HCT116 (cell line): ENCODE measurements around the gene DIS3L2. TPM values are rescaled to one million over a fixed set of nuclear protein-coding genes. Genes with fewer than 3 reads are reported as not detected.

Experiments
- ATAC-seq: fragments of 200-7000 bp; cut with Tn5 transposase; 2 replicates; pipeline ENCODE4 v1.9.1; 2020; ENCODE audit warnings: mild to moderate bottlenecking, moderate library complexity
- BruUV-seq: library from RNA; stranded (reverse); fragments of 400-500 nt; replicated peaks from 2 replicates; lab custom pipeline; 2021; lab: Mats Ljungman, UMichigan
- CTCF ChIA-PET: fragments of 300-600 bp; sonication (Branson Sonifier 250); formaldehyde crosslinking; loops from one replicate; lab custom pipeline; 2021; ENCODE audit warnings: antibody characterized with exemption; lab: Charles Lee
- POLR2A ChIA-PET: fragments of 300-600, 350-600 bp; sonication (Branson Sonifier 250); formaldehyde crosslinking; loops from one replicate; lab custom pipeline; 2021; ENCODE audit warnings: antibody characterized with exemption; lab: Charles Lee
- RAD21 ChIA-PET, 2 experiments: fragments of 300-600 bp; sonication (Branson Sonifier 250); formaldehyde crosslinking; loops; one replicate each; lab custom pipeline; 2023; ENCODE audit warnings: low total read pairs in 2 of 2; ENCODE audit not compliant: uncharacterized antibody in 2 of 2, unreplicated experiment in 2 of 2, low non-redundant PET in 1 of 2; lab: Charles Lee
- DNase-seq: peaks from one replicate; pipeline ENCODE4 v3.0.0-alpha.2; 2010; ENCODE audit warnings: low read depth, low spot score
- H2AFZ ChIP-seq: fragments of 200-600 bp; shearing (Covaris generic), sonication (generic); 2 replicates; pipeline ENCODE4 v1.6.1; 2017; ENCODE audit warnings: low read depth, mixed run types, mixed read lengths, antibody characterized with exemption, low read length; ENCODE audit not compliant: poor library complexity, severe bottlenecking
- H3K27ac ChIP-seq: 2 replicates; pipeline ENCODE4 v1.5.1; 2012; ENCODE audit warnings: low read depth, low read length
- H3K27me3 ChIP-seq: fragments of 200-600 bp; sonication (generic); 2 replicates; pipeline ENCODE4 v1.6.1; 2016; ENCODE audit warnings: mixed run types, low read length, mixed read lengths; ENCODE audit not compliant: insufficient read depth
- H3K36me3 ChIP-seq, 2 experiments: fragments of 200-500 bp in 1 of 2; fragments of 200-600 bp in 1 of 2; sonication (Bioruptor generic) in 1 of 2; sonication (generic) in 1 of 2; 2 replicates each; pipeline versions ENCODE4 v1.5.1 to v1.6.1; 2014 to 2016; ENCODE audit warnings: low read length in 2 of 2, inconsistent platforms in 1 of 2, mixed read lengths in 1 of 2, mixed run types in 1 of 2; ENCODE audit not compliant: insufficient read depth in 2 of 2, control insufficient read depth in 1 of 2
- H3K4me1 ChIP-seq, 2 experiments: fragments of 200-600 bp in 1 of 2; sonication (generic) in 1 of 2; 2 replicates each; pipeline versions ENCODE4 v1.5.1 to v1.6.1; 2012 to 2017; ENCODE audit warnings: low read length in 2 of 2, inconsistent platforms in 1 of 2, mild to moderate bottlenecking in 1 of 2, mixed read lengths in 1 of 2, mixed run types in 1 of 2, moderate library complexity in 1 of 2; ENCODE audit not compliant: insufficient read depth in 2 of 2, control insufficient read depth in 1 of 2
- H3K4me2 ChIP-seq: fragments of 200-600 bp; sonication (generic); 2 replicates; pipeline ENCODE4 v1.6.1; 2017; ENCODE audit warnings: mixed run types, low read length, mixed read lengths
- H3K4me3 ChIP-seq, 2 experiments: fragments of 200-600 bp in 1 of 2; sonication (generic) in 1 of 2; replicated peaks in 1 of 2; 2 replicates each; pipeline ENCODE4 v1.5.1; 2011 to 2016; ENCODE audit warnings: low read length in 2 of 2, control low read depth in 1 of 2, low read depth in 1 of 2, mild to moderate bottlenecking in 1 of 2, mixed read lengths in 1 of 2, mixed run types in 1 of 2
- H3K79me2 ChIP-seq: fragments of 200-600 bp; sonication (generic); 2 replicates; pipeline ENCODE4 v1.6.1; 2017; ENCODE audit warnings: mild to moderate bottlenecking, mixed run types, low read length, moderate library complexity, mixed read lengths; ENCODE audit not compliant: insufficient read depth
- H3K9ac ChIP-seq: fragments of 200-600 bp; sonication (generic); 2 replicates; pipeline ENCODE4 v1.6.1; 2016; ENCODE audit warnings: low read length, mixed read lengths
- H3K9me2 ChIP-seq: fragments of 200-600 bp; sonication (generic), shearing (Covaris generic); 2 replicates; pipeline ENCODE4 v1.6.1; 2017; ENCODE audit warnings: mixed run types, mild to moderate bottlenecking, moderate library complexity; ENCODE audit not compliant: insufficient read depth
- H3K9me3 ChIP-seq, 2 experiments: fragments of 200-500 bp in 1 of 2; fragments of 200-600 bp in 1 of 2; sonication (Bioruptor generic) in 1 of 2; sonication (generic) in 1 of 2; 2 replicates each; pipeline ENCODE4 v1.6.1; 2014 to 2017; ENCODE audit warnings: low read length in 2 of 2, mixed read lengths in 2 of 2, inconsistent platforms in 1 of 2, low read depth in 1 of 2, mild to moderate bottlenecking in 1 of 2, mixed run types in 1 of 2, moderate library complexity in 1 of 2; ENCODE audit not compliant: control insufficient read depth in 1 of 2, insufficient read depth in 1 of 2
- H4K20me1 ChIP-seq: fragments of 200-600 bp; sonication (generic), shearing (Covaris generic); 2 replicates; pipeline ENCODE4 v1.6.1; 2017; ENCODE audit warnings: mixed run types, mild to moderate bottlenecking, moderate library complexity; ENCODE audit not compliant: insufficient read depth
- ELF1 ChIP-seq: IDR thresholded peaks from 2 replicates; pipeline ENCODE4 v1.6.1; 2012; ENCODE audit warnings: low read depth, borderline replicate concordance
- JUND ChIP-seq: IDR thresholded peaks from 2 replicates; pipeline ENCODE4 v1.6.1; 2012
- SIN3A ChIP-seq: IDR thresholded peaks from 2 replicates; pipeline ENCODE4 v1.6.1; 2012; ENCODE audit warnings: low read depth
- SP1 ChIP-seq: IDR thresholded peaks from 2 replicates; pipeline ENCODE4 v1.6.1; 2012; ENCODE audit warnings: low read depth
- ZNF274 ChIP-seq: fragments of 200-500 bp; sonication (Bioruptor generic); IDR thresholded peaks from 2 replicates; pipeline ENCODE4 v1.6.1; 2014; ENCODE audit warnings: mild to moderate bottlenecking, low read depth, low read length, inconsistent platforms
- intact Hi-C: fragments of 100-400 bp; cut with micrococcal nuclease; formaldehyde crosslinking; loops from 2 replicates; pipeline ENCODE4 v1.10.0; 2022
- total RNA-seq: library from RNA; stranded (reverse); gene quantifications from one replicate; pipeline ENCODE4 v1.2.1, GENCODE V29; 2021; ENCODE audit not compliant: unreplicated experiment
- TF ChIP-seq, protein P1 (sequence below): IDR thresholded peaks from 2 replicates; pipeline ENCODE4 v1.6.1; 2012; ENCODE audit warnings: low read depth
- TF ChIP-seq, protein P2 (sequence below): IDR thresholded peaks from 2 replicates; pipeline ENCODE4 v1.6.1; 2012

DIS3L2 gene
- total RNA-seq, 1 experiment from 2014 or later = 42.5 TPM

DNA sequence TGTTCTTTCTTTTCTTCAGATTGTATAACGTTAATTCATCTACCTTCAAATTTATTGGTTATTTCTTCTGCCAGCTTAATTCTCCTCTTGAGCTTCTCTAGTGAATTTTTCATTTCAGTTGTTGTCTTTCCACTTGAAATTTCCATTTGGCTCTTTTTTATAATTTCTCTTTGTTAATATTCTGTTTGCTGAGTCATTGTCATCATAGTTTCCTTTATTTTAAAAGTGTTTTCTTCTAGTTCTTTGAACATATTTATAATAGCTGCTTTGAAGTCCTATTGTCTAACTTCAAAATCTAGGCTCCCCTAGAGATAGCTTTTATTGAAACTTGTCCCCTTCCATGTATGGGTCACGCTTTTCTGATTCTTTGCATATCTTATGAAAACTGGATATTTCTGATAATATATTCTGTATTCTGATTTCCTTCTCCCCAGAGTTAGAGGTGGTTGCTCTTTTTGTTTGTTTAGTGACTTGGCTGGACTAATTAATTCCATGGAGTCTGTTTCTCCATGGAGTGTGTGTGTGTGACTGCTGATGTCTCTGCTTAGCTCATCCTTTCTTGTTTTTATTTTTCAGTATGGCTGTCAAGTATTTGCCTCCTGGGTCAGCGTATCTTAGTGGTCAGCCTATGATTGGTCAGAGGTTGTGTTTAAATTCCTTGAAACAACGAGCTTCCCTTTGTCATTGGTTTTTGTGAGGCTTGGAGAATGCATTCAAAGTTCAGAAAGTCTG lies 47.6 kb downstream of the DIS3L2 start:
- H3K4me1 ChIP-seq = peaks cover 2 to 10% of the 10 kb centered on the region in 2 experiments; a peak in 2 of 4 replicates
- H3K9ac ChIP-seq = no peak overlapping the region
- no peak overlapping the region for H3K27ac ChIP-seq
- H3K79me2 ChIP-seq = peaks cover 54% of the 10 kb centered on the region
- ATAC-seq (no peak), DNase-seq (no peak)
- TF ChIP-seq SP1 (no peak), ELF1 (no peak)
- TF ChIP-seq, protein P1, sequence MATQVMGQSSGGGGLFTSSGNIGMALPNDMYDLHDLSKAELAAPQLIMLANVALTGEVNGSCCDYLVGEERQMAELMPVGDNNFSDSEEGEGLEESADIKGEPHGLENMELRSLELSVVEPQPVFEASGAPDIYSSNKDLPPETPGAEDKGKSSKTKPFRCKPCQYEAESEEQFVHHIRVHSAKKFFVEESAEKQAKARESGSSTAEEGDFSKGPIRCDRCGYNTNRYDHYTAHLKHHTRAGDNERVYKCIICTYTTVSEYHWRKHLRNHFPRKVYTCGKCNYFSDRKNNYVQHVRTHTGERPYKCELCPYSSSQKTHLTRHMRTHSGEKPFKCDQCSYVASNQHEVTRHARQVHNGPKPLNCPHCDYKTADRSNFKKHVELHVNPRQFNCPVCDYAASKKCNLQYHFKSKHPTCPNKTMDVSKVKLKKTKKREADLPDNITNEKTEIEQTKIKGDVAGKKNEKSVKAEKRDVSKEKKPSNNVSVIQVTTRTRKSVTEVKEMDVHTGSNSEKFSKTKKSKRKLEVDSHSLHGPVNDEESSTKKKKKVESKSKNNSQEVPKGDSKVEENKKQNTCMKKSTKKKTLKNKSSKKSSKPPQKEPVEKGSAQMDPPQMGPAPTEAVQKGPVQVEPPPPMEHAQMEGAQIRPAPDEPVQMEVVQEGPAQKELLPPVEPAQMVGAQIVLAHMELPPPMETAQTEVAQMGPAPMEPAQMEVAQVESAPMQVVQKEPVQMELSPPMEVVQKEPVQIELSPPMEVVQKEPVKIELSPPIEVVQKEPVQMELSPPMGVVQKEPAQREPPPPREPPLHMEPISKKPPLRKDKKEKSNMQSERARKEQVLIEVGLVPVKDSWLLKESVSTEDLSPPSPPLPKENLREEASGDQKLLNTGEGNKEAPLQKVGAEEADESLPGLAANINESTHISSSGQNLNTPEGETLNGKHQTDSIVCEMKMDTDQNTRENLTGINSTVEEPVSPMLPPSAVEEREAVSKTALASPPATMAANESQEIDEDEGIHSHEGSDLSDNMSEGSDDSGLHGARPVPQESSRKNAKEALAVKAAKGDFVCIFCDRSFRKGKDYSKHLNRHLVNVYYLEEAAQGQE = no peak
- TF ChIP-seq, all 23 proteins: peak for 0
- no peaks in the 10 kb centered on the region for H3K9me3 ChIP-seq
- H3K36me3 ChIP-seq = no peaks in the 10 kb centered on the region
- ChIA-PET POLR2A (no interaction called here), RAD21 (no interaction called here), CTCF (no interaction called here)
- intact Hi-C loops = no loop called here
- H4K20me1 ChIP-seq = peaks cover 4% of the 10 kb centered on the region; the same call in 1 of the 2 replicates
- H3K9me2 ChIP-seq = no peaks in the 10 kb centered on the region
- no peak overlapping the region for H3K4me2 ChIP-seq
- no peak overlapping the region for H2AFZ ChIP-seq
- no peaks in the 10 kb centered on the region for H3K27me3 ChIP-seq
- BruUV-seq = no TSS peak
- H3K4me3 ChIP-seq = no peak overlapping the region

DNA sequence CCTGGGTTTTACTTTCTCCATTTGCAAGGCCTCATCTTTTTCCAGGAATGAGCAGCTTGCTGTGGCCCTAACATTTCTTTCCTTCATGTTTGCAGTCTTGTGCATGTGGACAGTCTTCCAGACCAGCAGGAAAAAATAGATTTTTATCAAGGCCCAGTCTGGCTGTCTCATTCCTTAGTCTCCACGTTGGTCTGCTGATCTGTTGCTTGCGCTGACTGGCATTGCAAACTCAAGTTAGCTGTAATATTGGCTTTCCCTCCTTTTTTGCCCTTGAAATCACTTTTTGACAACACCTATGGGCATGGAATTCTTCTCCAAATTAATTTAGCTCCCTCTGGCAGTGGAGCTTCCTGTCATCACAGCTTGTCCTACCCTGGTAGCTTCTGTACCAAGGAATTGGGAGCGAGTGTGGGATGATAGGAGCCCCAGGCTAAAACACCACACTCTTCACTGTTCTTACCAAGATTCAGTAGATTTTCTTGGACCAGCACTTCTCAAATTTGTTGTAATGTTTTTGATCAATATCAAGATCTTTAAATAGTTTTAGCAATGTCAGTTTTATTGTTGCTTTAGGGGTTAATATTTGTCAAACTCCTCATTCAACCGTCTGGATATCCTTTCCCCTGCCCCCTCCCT lies 48.2 kb downstream of the DIS3L2 start:
- RAD21 ChIA-PET = no interaction called here
- no peak for TF ChIP-seq ELF1
- TF ChIP-seq JUND = no peak
- no peak for TF ChIP-seq ZNF274
- TF ChIP-seq, protein P2, sequence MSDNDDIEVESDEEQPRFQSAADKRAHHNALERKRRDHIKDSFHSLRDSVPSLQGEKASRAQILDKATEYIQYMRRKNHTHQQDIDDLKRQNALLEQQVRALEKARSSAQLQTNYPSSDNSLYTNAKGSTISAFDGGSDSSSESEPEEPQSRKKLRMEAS = no peak
- TF ChIP-seq SIN3A = no peak
- H3K27me3 ChIP-seq = no peaks in the 10 kb centered on the region

More for the DNA sequence above, 48.2 kb downstream of the DIS3L2 start:
- BruUV-seq = no TSS peak
- ATAC-seq (no peak), DNase-seq (no peak)
- no peaks in the 10 kb centered on the region for H3K9me2 ChIP-seq
- no peak overlapping the region for H3K27ac ChIP-seq
- H2AFZ ChIP-seq = no peak overlapping the region
- H4K20me1 ChIP-seq = peaks cover 4% of the 10 kb centered on the region; the same call in 1 of the 2 replicates
- ChIA-PET CTCF (no interaction called here), POLR2A (no interaction called here)
- no peak overlapping the region for H3K9ac ChIP-seq
- intact Hi-C loops = no loop called here
- no peak overlapping the region for H3K4me2 ChIP-seq
- peaks cover 2 to 11% of the 10 kb centered on the region in 2 experiments; a peak in 2 of 4 replicates for H3K4me1 ChIP-seq
- H3K9me3 ChIP-seq = no peaks in the 10 kb centered on the region
- H3K4me3 ChIP-seq = no peak overlapping the region
- no peaks in the 10 kb centered on the region for H3K36me3 ChIP-seq
- H3K79me2 ChIP-seq = peaks cover 54% of the 10 kb centered on the region
